Measurements from ENCODE around the gene PRLR. TPM values are rescaled to one million over a fixed set of nuclear protein-coding genes. Genes with fewer than 3 reads are reported as not detected.

Gene PRLR
- total RNA-seq, 3 donors from 2014 or later (not counting 1 experiment from before 2014, with no cell fraction given) = 0.05 to 0.16 (median 0.09) TPM

- no peaks in the 10 kb centered on the region for H3K36me3 ChIP-seq (ENCODE audit: control insufficient read depth, insufficient read depth, low read length)
- no peaks in the 10 kb centered on the region for H3K36me3 Mint-ChIP-seq
- H3K4me3 ChIP-seq (ENCODE audit: low read length) = no peak overlapping the region
- no peak overlapping the region for H3K27ac Mint-ChIP-seq
- TF ChIP-seq CTCF (IDR thresholded peaks at IDR 0.05) = no peak
- no peak overlapping the region for H3K4me3 Mint-ChIP-seq
- no peak overlapping the region for H3K27ac ChIP-seq (ENCODE audit: low read length)
- no peaks in the 10 kb centered on the region for H3K4me1 Mint-ChIP-seq
- 90% methylated on average over 4 of the region's 4 CpGs for WGBS (ENCODE audit: insufficient coverage)
- H3K9me3 Mint-ChIP-seq = no peaks in the 10 kb centered on the region
- H3K9me3 ChIP-seq (ENCODE audit: control insufficient read depth, insufficient read depth, low read length) = no peaks in the 10 kb centered on the region
- no peaks in the 10 kb centered on the region for H3K27me3 ChIP-seq (ENCODE audit: control insufficient read depth, insufficient read depth, low read length)
- no peak for DNase-seq
- no peaks in the 10 kb centered on the region for H3K4me1 ChIP-seq (ENCODE audit: control insufficient read depth, insufficient read depth, low read length)
- ATAC-seq = no peak
- peaks cover 0 to 3% of the 10 kb centered on the region in 2 donors for H3K27me3 Mint-ChIP-seq (ENCODE audit: low read depth in 2 of 2)
- intact Hi-C loops (cut with micrococcal nuclease) = no loop called here
These were observed 166.9 kb downstream of the PRLR start for GRCh38 chr5:35063414-35063813.

GRCh38 chr5:35061211-35061770 is 169.0 kb downstream of the PRLR start:
- TF ChIP-seq CTCF (IDR thresholded peaks at IDR 0.05) = no peak
- WGBS (ENCODE audit: insufficient coverage) = no CpG with 5 or more reads among the region's 2 CpGs
- Mint-ChIP-seq H3K36me3 (no peaks in the 10 kb centered on the region), H3K27me3 (ENCODE audit: low read depth in 2 of 2) (peaks cover 0 to 3% of the 10 kb centered on the region in 2 donors), H3K27ac (no peak overlapping the region), H3K9me3 (no peaks in the 10 kb centered on the region), H3K4me3 (no peak overlapping the region), H3K4me1 (no peaks in the 10 kb centered on the region)
- intact Hi-C loops (cut with micrococcal nuclease) = no loop called here
- no peaks in the 10 kb centered on the region for H3K36me3 ChIP-seq (ENCODE audit: control insufficient read depth, insufficient read depth, low read length)
- ATAC-seq (no peak), DNase-seq (no peak)
- H3K27me3 ChIP-seq (ENCODE audit: control insufficient read depth, insufficient read depth, low read length) = no peaks in the 10 kb centered on the region
- H3K4me1 ChIP-seq (ENCODE audit: control insufficient read depth, insufficient read depth, low read length) = no peaks in the 10 kb centered on the region
- no peak overlapping the region for H3K4me3 ChIP-seq (ENCODE audit: low read length)
- H3K27ac ChIP-seq (ENCODE audit: low read length) = no peak overlapping the region
- no peaks in the 10 kb centered on the region for H3K9me3 ChIP-seq (ENCODE audit: control insufficient read depth, insufficient read depth, low read length)

- no peak for TF ChIP-seq CTCF (IDR thresholded peaks at IDR 0.05)
- Mint-ChIP-seq H3K27me3 (ENCODE audit: low read depth in 2 of 2) (peaks cover 0 to 3% of the 10 kb centered on the region in 2 donors), H3K9me3 (no peaks in the 10 kb centered on the region), H3K4me3 (no peak overlapping the region), H3K36me3 (no peaks in the 10 kb centered on the region), H3K27ac (no peak overlapping the region), H3K4me1 (no peaks in the 10 kb centered on the region)
- intact Hi-C loops (cut with micrococcal nuclease) = no loop called here
- no peaks in the 10 kb centered on the region for H3K9me3 ChIP-seq (ENCODE audit: control insufficient read depth, insufficient read depth, low read length)
- ATAC-seq (no peak), DNase-seq (no peak)
- H3K27ac ChIP-seq (ENCODE audit: low read length) = no peak overlapping the region
- no peaks in the 10 kb centered on the region for H3K27me3 ChIP-seq (ENCODE audit: control insufficient read depth, insufficient read depth, low read length)
- no peaks in the 10 kb centered on the region for H3K4me1 ChIP-seq (ENCODE audit: control insufficient read depth, insufficient read depth, low read length)
- H3K36me3 ChIP-seq (ENCODE audit: control insufficient read depth, insufficient read depth, low read length) = no peaks in the 10 kb centered on the region
- no peak overlapping the region for H3K4me3 ChIP-seq (ENCODE audit: low read length)
- WGBS (ENCODE audit: insufficient coverage) = 95% methylated on average over 2 of the region's 2 CpGs
These were observed 170.1 kb downstream of the PRLR start for GRCh38 chr5:35060236-35060635.

- Histone ChIP-seq H3K4me3 (ENCODE audit: low read length) (no peak overlapping the region), H3K9me3 (ENCODE audit: control insufficient read depth, insufficient read depth, low read length) (no peaks in the 10 kb centered on the region), H3K4me1 (ENCODE audit: control insufficient read depth, insufficient read depth, low read length) (no peaks in the 10 kb centered on the region), H3K36me3 (ENCODE audit: control insufficient read depth, insufficient read depth, low read length) (no peaks in the 10 kb centered on the region), H3K27ac (ENCODE audit: low read length) (no peak overlapping the region), H3K27me3 (ENCODE audit: control insufficient read depth, insufficient read depth, low read length) (no peaks in the 10 kb centered on the region)
- H3K27ac Mint-ChIP-seq = no peak overlapping the region
- no peak for DNase-seq
- no peaks in the 10 kb centered on the region for H3K36me3 Mint-ChIP-seq
- H3K4me3 Mint-ChIP-seq = no peak overlapping the region
- no peaks in the 10 kb centered on the region for H3K9me3 Mint-ChIP-seq
- TF ChIP-seq CTCF (IDR thresholded peaks at IDR 0.05) = no peak
- no peak for ATAC-seq
- no peaks in the 10 kb centered on the region for H3K4me1 Mint-ChIP-seq
- intact Hi-C loops (cut with micrococcal nuclease) = no loop called here
- peaks cover 3 to 5% of the 10 kb centered on the region in 2 donors for H3K27me3 Mint-ChIP-seq (ENCODE audit: low read depth in 2 of 2)
These were observed 171.0 kb downstream of the PRLR start for GRCh38 chr5:35059251-35059650.

Measured in natural killer cell (primary cell).